Stimulated activated CD8-positive, alpha-beta memory T cell treated with anti-CD3 and anti-CD28 coated beads, Interleukin-12 subunit alpha, Interleukin-12 subunit beta, amount 100 ng/mL, for 24 hours (primary cell): Measurements from ENCODE around the gene MSL2.
"Not testable (repeated sequence)": the region's sequence is repeated elsewhere in the genome, so short reads cannot be mapped to it uniquely, and the experiment has no call there.

Experiments
- DNase-seq: peaks from one replicate; pipeline ENCODE4 v3.0.0-alpha.2; 2020; ENCODE audit errors: extremely low read depth

The MSL2 gene, protein sequence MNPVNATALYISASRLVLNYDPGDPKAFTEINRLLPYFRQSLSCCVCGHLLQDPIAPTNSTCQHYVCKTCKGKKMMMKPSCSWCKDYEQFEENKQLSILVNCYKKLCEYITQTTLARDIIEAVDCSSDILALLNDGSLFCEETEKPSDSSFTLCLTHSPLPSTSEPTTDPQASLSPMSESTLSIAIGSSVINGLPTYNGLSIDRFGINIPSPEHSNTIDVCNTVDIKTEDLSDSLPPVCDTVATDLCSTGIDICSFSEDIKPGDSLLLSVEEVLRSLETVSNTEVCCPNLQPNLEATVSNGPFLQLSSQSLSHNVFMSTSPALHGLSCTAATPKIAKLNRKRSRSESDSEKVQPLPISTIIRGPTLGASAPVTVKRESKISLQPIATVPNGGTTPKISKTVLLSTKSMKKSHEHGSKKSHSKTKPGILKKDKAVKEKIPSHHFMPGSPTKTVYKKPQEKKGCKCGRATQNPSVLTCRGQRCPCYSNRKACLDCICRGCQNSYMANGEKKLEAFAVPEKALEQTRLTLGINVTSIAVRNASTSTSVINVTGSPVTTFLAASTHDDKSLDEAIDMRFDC

DNA sequence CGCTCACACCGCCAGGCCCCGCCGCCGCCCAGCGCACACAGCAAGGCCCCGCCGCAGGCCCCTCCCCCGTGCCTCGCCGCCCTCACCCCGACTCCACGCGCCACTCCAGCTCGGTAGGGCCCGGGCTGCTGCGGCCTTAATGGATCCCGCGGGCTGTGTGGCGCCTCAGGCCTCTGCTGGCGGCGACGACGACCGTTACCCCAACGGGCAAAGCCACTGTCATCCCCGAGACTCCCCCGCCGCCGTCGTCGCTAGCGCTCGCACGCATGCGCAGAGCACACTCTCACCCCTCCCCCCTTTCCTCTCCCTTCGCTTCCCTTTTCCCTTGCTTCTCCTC, at the start of gene MSL2:
Gene MSL2 (minus strand): TSS at position 272 of the 337 bp plus-strand sequence. CDS start 1,222 bp downstream, outside the sequence.
- DNase-seq, result no peak

DNA sequence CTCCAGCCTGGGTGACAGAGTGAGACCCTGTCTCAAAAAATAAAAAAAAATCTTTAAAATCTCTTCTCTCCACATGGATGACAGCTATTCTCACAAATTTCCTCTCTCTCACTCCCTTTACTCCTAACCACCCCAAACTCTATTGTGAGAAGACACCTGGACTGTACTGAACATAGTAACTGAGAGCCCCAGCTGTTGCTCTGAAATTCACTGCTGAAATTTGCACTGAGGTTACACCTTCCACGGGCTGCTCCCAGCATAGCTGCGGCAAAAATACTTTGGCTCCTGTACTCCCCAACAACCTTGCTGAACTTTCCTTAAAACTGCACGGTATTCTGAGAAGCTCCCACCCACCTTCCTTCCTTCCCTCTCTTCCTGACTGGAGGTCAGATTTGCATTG, 49.6 kb upstream of the MSL2 start:
- DNase-seq, result no peak

DNA sequence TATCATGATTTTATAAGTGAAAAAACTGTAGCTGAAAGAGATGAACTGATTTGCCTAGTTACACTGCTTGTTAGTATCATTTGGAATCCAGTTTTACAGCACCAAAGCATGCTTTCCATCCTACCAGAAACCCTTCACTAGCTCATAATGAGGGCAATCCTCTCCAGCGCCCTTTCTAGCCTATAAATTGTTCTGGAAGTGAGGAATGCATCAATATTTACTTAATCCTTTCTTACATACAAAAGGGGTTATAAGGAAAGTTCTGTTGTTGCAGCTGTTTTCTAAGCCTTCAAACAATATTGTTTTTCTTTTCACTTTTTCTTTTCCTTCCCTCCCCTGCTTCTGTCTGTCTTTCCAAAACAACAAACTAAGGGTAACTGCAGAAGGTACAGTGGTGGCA, 43.0 kb upstream of the MSL2 start:
- DNase-seq, result no peak

DNA sequence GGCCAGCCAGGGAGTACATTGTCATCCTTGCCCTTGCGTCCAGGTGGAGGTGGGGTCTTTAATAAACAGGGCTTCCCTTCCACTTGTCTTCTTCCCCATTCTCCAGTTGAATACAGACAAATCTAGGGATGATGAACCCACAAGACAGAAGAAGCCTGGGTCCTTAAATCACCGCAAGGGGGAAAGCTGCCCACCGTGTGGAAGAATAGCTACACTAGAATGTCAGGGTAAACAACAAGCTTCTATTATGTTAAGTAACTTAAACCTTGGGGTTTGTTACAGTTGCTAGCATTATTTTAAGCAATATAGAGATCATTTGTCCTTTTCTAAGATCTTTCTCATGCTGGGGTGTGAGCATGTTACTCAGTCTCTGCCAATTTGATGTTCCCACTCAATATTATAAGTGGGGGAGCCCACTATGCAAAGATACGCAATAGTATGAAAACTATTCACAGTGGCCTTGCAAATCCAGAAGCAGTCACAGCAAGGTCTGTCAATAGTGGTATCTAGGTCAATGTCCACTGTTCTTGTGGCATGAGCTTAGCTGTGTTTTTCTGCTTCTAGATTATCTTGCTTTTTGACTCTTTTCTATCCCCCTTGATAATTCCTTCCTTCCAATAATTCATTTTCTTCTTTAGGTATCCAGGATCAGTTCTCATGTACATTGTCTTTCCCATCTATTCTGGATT, 42.0 kb upstream of the MSL2 start:
- DNase-seq, result no peak

DNA sequence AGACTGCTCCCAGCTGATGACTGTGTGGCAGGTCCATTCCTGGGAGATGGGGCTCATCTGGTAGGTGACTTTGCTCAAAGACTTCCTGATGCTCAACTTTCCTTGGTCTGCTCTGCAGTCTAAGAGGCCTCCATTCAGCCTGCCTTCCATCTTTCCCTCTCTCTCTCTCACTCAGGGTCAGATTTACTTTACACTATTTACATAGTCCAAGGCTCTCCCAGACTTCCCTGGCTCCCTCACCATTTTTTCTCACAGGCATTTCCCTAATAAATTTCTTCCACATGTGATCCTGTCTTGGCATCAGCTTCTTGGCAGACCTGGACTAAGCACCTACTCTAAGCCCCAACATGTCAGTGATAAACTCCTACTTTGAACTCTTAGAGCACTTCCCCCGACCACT, 41.0 kb upstream of the MSL2 start:
- DNase-seq, result no peak

DNA sequence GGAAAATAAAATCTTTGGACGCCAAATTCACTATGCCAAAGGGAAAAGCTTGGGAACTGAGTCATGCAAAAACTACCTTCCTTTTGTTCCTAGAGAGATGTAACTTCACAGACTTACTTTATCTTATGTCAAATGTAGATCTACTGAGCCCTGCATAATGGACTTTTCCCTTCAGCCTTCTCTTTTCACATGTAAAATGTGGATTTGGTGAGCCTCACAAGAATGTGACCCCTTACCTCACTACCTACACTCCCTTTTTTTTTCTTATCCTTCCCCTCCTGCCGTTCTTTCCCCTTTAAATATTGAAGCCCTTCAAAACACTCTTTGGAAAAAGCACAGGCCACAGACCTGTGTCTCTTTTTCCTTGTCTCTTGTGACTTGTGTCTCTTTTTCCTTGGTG, 40.0 kb upstream of the MSL2 start:
- no peak for DNase-seq

DNA sequence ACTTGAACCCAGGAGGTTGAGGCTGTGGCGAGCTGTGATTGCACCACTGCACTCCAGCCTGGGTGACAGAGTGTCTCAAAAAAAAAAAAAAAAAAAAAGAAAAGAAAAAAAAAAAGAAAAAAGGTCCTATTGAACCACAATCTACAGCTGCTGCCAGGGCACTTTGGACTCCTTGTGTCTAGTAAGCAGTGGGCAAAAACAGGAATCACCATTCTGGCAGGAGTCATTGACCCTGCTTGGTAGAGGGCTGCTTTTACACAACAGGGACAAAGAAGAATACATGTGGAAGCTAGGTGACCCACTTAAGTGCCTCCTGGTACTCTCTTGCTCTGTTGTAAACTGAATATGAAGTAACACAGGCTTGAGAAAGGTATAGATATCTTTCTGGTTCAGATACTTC, 39.4 kb upstream of the MSL2 start:
- no peak for DNase-seq

DNA sequence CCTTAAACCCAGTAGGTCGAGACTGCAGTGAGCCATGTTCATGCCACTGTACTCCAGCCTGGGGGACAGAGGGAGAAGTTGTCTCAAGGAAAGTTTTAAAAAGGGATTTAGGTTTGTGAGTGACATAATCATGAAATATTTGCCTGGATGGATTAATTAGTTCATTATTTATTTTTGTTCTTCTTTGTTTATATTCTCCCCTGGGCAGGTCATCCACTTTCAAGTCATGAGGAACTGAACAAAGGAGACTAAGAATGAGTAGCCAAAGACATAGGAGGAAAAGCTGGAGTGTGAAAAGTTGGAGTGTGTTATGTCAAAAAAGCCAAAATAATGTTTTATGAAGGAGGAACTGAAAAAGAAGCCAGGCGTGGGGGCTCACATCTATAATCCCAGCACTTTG, 36.3 kb upstream of the MSL2 start:
- DNase-seq, result no peak

DNA sequence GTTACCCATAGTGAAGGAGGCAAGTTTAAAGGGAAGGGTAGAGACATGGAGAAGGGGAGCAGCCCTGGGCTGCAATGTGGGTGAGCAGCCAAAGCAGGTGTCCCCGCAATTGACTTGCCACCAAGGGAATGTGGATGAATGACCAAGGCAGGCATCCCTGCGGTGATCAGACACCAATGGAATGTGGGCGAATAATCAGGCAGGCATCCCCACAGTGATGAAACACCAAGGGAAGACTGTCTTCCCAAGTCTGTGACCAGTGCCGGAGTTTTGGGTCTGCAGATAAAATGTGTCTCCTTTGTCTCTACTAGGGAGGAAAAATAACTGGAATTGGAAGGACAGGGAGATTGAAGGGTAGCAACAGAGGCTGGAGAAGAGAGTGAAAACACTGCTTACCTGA, 26.6 kb upstream of the MSL2 start:
- not testable (repeated sequence) for DNase-seq

DNA sequence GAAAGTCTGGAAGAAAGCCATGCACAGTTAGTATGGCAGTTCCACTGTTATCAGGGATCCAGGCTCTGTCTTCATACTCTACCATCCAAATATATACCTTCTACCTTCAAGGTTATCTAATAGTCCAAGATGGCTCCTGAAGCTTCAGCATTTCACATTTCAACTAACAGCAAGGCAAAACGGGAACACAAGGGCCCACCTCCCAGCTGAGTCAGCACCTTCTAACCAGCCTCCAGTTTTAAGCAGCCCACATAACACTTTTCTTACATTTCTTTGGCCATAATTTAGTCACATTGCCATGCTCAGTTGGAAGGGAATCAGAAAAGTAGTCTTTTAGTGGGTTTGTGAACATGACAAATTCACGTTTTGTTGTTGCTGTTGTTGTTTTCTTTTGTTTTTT, 15.4 kb upstream of the MSL2 start:
- no peak for DNase-seq

DNA sequence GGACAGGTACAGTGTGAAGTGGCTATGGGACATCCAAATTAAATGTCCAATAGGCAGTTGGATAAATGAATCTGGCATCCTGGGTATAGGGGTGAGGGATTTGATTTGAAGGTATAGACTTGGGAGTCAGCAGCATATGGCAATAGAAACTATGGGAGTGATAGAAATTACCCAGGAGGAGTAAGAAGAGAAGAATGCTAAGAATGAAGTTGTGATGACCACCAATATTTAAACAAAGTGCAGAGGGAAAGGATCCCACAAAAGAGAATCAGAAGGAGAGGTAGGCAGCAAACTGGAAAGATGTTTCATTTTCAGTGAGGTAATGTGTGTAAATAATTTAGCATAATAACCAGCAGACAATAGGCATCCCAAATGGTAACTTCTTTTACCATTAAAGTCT, 13.8 kb upstream of the MSL2 start:
- no peak for DNase-seq

DNA sequence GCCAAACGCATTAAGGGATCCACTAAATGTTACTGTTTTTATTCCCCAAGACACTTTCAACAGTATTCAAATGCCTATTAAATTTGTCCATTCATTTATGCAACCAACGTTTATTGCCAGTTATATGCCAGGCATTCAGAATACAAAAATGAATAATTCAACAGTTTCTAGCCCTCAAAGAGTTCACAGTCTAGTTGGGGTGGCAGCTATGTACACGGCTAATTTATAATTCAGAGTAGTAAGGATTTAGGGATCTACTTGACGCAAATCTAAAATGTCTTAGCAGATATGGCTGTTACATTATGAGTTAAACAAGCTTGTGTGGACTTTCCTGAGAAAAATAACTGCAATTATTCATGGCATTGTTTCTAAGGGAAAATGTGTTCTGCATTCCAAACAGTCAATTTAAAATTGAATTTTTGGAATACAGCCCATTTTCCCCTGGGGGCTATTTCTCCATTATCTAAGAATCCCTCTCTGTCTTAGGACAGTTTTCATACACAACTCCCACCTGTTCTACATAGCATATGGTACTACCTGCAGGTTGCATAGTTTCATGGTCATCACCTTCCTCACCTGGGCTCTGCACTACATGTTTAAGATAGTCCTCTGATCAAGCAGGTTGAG, 11.5 kb upstream of the MSL2 start:
- no peak for DNase-seq

DNA sequence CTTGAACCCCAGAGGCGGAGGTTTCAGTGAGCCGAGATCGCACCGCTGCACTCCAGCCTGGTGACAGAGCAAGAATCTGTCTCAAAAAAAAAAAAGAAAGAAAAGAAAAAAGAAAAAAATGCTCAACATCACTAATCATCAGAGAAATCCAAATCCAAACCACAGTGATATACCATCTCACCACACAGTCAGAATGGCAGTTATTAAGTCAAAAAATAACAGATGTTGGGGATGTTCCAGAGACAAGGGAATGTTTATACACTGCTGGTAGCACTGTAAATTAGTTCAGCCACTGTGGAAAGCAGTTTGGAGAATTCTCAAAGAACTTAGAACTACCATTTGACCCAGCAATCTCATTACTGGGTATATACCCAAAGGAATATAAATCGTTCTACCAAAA, 3.1 kb upstream of the MSL2 start:
- DNase-seq, result not testable (repeated sequence)

DNA sequence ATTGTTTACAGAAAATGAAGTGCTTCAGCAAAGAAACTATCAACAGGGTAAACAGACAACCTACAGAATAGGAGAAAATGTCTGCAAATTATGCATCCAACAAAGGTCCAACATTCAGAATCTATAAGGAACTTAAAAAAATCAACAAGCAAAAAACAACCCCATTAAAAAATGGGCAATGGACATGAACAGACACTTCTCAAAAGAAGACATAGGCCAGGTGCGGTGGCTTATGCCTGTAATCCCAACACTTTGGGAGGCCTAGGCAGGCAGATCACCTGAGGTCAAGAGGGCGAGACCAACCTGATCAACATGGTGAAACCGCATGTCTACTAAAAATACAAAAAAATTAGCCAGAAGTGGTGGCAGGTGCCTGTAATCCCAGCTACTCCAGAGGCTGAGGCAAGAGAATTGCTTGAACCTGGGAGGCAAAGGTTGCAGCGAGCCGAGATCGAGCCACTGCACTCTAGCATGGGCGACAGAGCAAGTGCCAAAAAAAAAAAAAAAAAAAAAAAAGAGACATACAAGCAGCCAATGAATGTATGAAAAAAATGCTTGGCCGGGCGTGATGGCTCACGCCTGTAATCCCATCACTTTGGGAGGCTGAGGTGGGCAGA, 2.4 kb upstream of the MSL2 start:
- DNase-seq, result not testable (repeated sequence)

DNA sequence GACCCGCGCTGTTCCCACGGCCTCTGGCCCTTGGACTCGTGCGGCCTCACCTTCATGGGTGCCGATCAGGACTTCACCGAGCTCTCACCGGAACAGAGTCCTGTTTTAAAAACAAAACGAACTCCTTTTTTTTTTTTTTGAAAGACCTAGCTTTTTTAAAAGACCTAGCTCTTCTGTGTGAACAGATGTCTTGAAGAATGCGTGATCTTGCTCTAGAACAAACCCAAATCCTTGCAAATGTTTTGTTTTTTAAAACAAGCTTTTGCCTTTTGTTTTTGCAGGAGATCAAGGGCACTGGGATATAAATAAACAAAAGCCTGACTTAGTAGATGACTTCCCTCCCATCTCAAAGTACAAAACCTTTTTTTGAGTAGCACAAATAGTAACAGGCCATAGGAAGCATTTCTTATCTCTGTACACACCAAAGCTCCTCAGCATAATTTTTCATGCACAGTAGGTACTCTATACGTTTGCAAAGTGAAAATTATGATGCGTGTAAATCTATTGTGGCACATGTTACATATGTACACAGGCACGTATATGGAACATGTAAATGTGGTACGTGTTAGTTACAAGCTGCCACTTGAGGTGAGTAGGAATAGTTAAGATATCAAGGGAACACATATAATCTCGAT, 1.1 kb upstream of the MSL2 start:
- no peak for DNase-seq

DNA sequence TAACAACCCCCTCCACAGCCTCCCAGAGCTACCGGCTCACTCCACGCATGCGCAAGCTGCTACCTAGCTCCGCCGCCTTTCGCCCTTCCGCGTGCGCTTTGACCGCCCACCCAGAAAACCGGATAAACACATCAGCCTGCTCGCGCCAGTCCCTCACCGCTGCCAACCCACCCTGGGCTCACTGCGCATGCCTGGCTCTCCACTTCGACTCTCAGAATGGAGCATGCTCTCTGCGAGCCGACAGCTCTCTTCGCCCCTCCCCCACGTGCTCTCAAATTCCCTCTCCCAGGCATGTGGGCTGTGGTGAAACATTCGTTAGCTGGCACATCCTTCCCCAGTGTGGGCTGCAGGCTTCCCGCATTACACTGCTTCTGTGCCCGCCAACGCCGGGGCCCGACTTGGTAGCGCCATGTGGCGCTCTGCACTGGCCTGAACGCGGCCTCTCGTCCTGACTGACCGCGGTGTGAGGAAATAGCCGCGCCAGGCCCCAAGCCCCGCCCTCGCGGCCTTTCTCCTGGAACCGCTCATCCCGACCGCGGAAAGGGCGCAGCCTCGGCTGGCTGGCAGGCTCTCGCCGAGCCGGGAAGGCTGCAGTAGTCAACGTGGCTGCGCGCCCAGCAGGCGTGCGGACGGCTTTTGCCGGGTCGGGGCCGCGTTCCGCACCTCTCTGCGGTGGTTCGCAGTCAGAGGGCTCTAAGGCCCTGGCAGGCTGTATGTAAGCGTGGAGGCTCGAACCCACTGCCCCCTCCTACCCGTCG, 445 bp upstream of the MSL2 start:
- peak; percentile 99 for DNase-seq

DNA sequence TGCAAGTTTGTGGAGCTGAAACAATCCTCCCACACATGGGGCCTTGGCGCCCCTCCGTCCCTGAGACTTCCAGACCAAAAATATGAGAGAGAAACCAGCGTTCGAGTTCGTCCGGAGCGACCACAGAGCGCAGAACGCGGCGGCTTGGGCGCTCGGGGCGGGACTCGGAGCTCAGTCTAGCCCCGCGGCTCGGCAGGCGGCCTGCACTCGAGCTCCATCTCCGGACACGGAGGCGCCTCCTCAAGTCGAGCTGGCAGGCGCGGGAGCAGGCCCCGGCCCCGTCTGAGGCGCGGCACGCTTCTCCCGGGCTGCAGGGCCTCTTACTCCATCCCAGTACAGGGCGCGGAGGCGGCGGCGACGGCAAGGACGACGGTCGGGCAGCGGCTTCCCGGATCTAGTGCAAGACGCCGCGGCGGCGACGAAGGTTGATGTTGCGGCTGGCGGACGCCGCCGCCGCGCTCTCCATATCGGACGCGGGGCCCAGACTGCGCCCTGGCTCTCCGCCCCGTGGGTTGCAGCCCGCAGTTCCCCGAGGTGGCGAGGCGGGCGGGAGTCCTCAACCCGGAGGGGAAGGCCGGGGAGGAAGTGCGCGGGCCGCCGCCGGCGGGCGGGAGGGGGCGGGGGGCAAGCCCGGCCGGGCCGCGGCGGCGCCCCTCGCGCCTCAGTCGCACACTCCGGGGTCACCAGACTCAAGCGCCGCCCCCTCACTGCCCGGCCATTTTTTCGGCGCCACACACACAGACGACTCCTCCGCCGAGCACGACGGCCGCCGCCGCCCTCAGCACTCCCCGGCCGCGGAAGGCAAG, 674 bp downstream of the MSL2 start:
- peak; percentile 43 for DNase-seq

DNA sequence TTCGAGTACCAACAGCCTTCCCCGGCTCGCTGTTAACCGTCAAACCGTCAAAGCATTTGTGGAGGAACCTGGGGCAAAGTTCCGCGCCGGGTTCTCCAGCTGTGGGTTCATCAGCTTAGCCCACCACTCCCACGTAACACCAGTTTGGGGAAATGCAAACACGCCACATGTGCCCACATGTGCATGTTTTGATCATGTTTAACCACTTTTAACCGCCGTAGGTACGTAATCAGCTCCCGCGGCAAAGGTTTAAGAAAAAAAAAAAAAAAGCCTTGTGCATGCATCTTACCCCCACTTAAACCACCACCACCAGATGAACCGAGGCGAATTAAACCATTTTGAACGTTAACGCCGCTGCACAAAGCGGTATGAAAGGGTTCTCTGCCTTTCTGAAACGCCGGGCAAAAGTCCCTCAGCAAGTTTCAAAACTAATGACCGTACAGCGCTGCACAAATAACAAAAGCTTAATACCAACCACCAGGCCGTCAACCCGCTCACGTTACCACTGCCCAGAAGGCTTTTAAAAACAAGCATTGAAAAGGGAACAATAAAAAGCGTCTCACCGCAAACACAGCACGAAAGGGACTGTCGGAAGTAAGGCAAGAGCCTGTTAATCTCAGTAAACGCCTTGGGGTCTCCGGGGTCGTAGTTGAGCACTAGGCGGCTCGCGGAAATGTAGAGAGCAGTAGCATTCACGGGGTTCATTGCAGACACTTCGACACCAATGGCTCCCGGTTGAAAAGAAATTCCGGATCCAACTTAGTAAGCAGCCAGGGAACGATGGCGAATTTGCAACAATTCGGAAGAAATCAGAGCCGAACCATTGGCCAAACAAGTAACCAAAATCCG, 1.5 kb downstream of the MSL2 start:
- peak; percentile 52 for DNase-seq
